Neural cell (in vitro differentiated cells): ENCODE results near the gene CDH4. TPM values are rescaled to one million over a fixed set of nuclear protein-coding genes. Genes with fewer than 3 reads are reported as not detected.

ENCODE experiments used
- H2AFZ ChIP-seq: fragments of 200-600, 300-800 bp; sonication (generic), shearing (Covaris generic); 2 replicates; pipeline ENCODE4 v1.6.0; 2014; ENCODE audit warnings: low read depth, mild to moderate bottlenecking, antibody characterized with exemption, low read length, moderate library complexity
- H3F3A ChIP-seq: fragments of 200-600 bp; shearing (Covaris generic); 2 replicates; pipeline ENCODE4 v1.6.1; 2016; ENCODE audit warnings: mild to moderate bottlenecking, moderate library complexity, mixed read lengths, antibody characterized with exemption, low read length; ENCODE audit not compliant: insufficient read depth, poor library complexity, severe bottlenecking
- H3K27ac ChIP-seq: fragments of 200-600, 300-800 bp; sonication (generic), shearing (Covaris generic); 2 replicates; pipeline ENCODE4 v1.5.1; 2014; ENCODE audit warnings: mild to moderate bottlenecking, low read length, moderate library complexity
- H3K27me3 ChIP-seq: fragments of 300-800, 200-600 bp; sonication (generic), shearing (Covaris generic); 2 replicates; pipeline ENCODE4 v1.6.0; 2014; ENCODE audit warnings: mild to moderate bottlenecking, low read depth, low read length, moderate library complexity; ENCODE audit not compliant: insufficient read depth
- H3K36me3 ChIP-seq: fragments of 300-800, 200-600 bp; sonication (generic), shearing (Covaris generic); 2 replicates; pipeline ENCODE4 v1.5.1; 2014; ENCODE audit warnings: mild to moderate bottlenecking, antibody characterized with exemption, low read length, moderate library complexity; ENCODE audit not compliant: insufficient read depth
- H3K4me2 ChIP-seq: fragments of 300-800, 200-600 bp; sonication (generic), shearing (Covaris generic); 2 replicates; pipeline ENCODE4 v1.6.0; 2014; ENCODE audit warnings: mild to moderate bottlenecking, low read length
- H3K4me3 ChIP-seq: fragments of 300-800, 200-600 bp; sonication (generic), shearing (Covaris generic); 2 replicates; pipeline ENCODE4 v1.5.1; 2014; ENCODE audit warnings: mild to moderate bottlenecking, low read length, moderate library complexity
- H3K79me2 ChIP-seq: fragments of 200-600 bp; shearing (Covaris generic); replicated peaks from 2 replicates; pipeline ENCODE4 v1.6.0; 2014; ENCODE audit warnings: mild to moderate bottlenecking, low read length, moderate library complexity; ENCODE audit not compliant: insufficient read depth
- H3K9ac ChIP-seq: fragments of 300-800, 200-600 bp; sonication (generic), shearing (Covaris generic); 2 replicates; pipeline ENCODE4 v1.6.1; 2016; ENCODE audit warnings: mild to moderate bottlenecking, low read length, mixed read lengths
- H3K9me2 ChIP-seq: fragments of 200-600 bp; shearing (Covaris generic); 2 replicates; pipeline ENCODE4 v1.6.1; 2016; ENCODE audit warnings: mild to moderate bottlenecking, low read length, mixed read lengths; ENCODE audit not compliant: insufficient read depth
- H3K9me3 ChIP-seq: fragments of 200-600, 300-800 bp; sonication (generic), shearing (Covaris generic); 2 replicates; pipeline ENCODE4 v1.6.1; 2016; ENCODE audit warnings: mild to moderate bottlenecking, mixed run types, low read length, moderate library complexity, mixed read lengths
- H4K20me1 ChIP-seq: fragments of 200-600 bp; shearing (Covaris generic); 2 replicates; pipeline ENCODE4 v1.6.1; 2016; ENCODE audit warnings: mild to moderate bottlenecking, mixed run types; ENCODE audit not compliant: insufficient read depth
- CTCF ChIP-seq: fragments of 450-650 bp; IDR thresholded peaks from 2 replicates; pipeline ENCODE4 v1.5.1; 2014; ENCODE audit warnings: antibody characterized with exemption, mild to moderate bottlenecking, moderate library complexity; ENCODE audit not compliant: poor library complexity, severe bottlenecking
- EP300 ChIP-seq: fragments of 450-650 bp; conservative IDR thresholded peaks from 2 replicates; pipeline ENCODE4 v1.6.1; 2014; ENCODE audit warnings: antibody characterized with exemption, mild to moderate bottlenecking, moderate library complexity; ENCODE audit not compliant: poor library complexity, severe bottlenecking
- EZH2 ChIP-seq: fragments of 200-600, 300-800 bp; shearing (Covaris generic), sonication (generic); IDR thresholded peaks from 2 replicates; pipeline ENCODE4 v1.6.1; 2014; ENCODE audit warnings: antibody characterized with exemption, low read length, borderline replicate concordance, mild to moderate bottlenecking; ENCODE audit not compliant: insufficient read depth, poor library complexity, severe bottlenecking
- MXI1 ChIP-seq: fragments of 450-650 bp; conservative IDR thresholded peaks from 2 replicates; pipeline ENCODE4 v1.6.1; 2014; ENCODE audit warnings: antibody characterized with exemption, mild to moderate bottlenecking; ENCODE audit not compliant: poor library complexity, severe bottlenecking
- POLR2AphosphoS5 ChIP-seq: IDR thresholded peaks from 2 replicates; pipeline ENCODE4 v1.6.1; 2012
- RAD21 ChIP-seq: fragments of 450-650 bp; conservative IDR thresholded peaks from 2 replicates; pipeline ENCODE4 v1.6.1; 2014; ENCODE audit warnings: antibody characterized with exemption, mild to moderate bottlenecking, moderate library complexity
- REST ChIP-seq: IDR thresholded peaks from 2 replicates; pipeline ENCODE4 v1.6.1; 2012; ENCODE audit warnings: borderline replicate concordance
- SMC3 ChIP-seq: fragments of 450-650 bp; conservative IDR thresholded peaks from 2 replicates; pipeline ENCODE4 v1.6.1; 2014; ENCODE audit warnings: antibody characterized with exemption, mild to moderate bottlenecking, moderate library complexity; ENCODE audit not compliant: poor library complexity
- TAF1 ChIP-seq: IDR thresholded peaks from 2 replicates; pipeline ENCODE4 v1.6.1; 2012; ENCODE audit warnings: low read depth
- polyA plus RNA-seq: library from polyadenylated mRNA; depleted of rRNA; stranded (reverse); fragments of >200 nt; gene quantifications from 2 replicates; pipeline ENCODE4 v1.2.3, GENCODE V29; 2014

CDH4 gene
- polyA plus RNA-seq, 1 donor from 2014 or later, result 24.6 TPM

GRCh38 chr20:61739832-61740118 lies 487.7 kb downstream of the CDH4 start:
- H3K79me2 ChIP-seq, result no peaks in the 10 kb centered on the region

GRCh38 chr20:61742097-61742825 lies 490.2 kb downstream of the CDH4 start:
- Histone ChIP-seq H3K9me2 (no peaks in the 10 kb centered on the region), H3K36me3 (peaks cover 9% of the 10 kb centered on the region), H2AFZ (no peak overlapping the region), H3K27ac (no peak overlapping the region), H3K79me2 (no peaks in the 10 kb centered on the region), H4K20me1 (no peaks in the 10 kb centered on the region), H3K27me3 (no peaks in the 10 kb centered on the region), H3K4me3 (no peak overlapping the region), H3K9me3 (no peaks in the 10 kb centered on the region), H3F3A (no peaks in the 10 kb centered on the region), H3K4me2 (no peak overlapping the region), H3K9ac (no peak overlapping the region)
- TF ChIP-seq POLR2AphosphoS5 (no peak), EZH2 (no peak), SMC3 (peak; percentile 50), CTCF (peak; percentile 56), REST (no peak)

More at GRCh38 chr20:61739832-61740118, 487.7 kb downstream of the CDH4 start:
- TF ChIP-seq EP300 (no peak), TAF1 (no peak), REST (no peak), MXI1 (no peak), POLR2AphosphoS5 (no peak), RAD21 (no peak), CTCF (no peak), EZH2 (no peak), SMC3 (no peak)
- H3K4me3 ChIP-seq, result no peak overlapping the region
- H3K9ac ChIP-seq, result no peak overlapping the region
- H2AFZ ChIP-seq, result no peak overlapping the region
- H3K27ac ChIP-seq, result no peak overlapping the region
- no peaks in the 10 kb centered on the region for H3K9me3 ChIP-seq
- no peaks in the 10 kb centered on the region for H3F3A ChIP-seq
- H4K20me1 ChIP-seq, result no peaks in the 10 kb centered on the region
- no peaks in the 10 kb centered on the region for H3K36me3 ChIP-seq
- no peaks in the 10 kb centered on the region for H3K27me3 ChIP-seq
- H3K4me2 ChIP-seq, result no peak overlapping the region
- no peaks in the 10 kb centered on the region for H3K9me2 ChIP-seq
